ENCODE results near the gene RGS6. TPM values are rescaled to one million over a fixed set of nuclear protein-coding genes. Genes with fewer than 3 reads are reported as not detected.

RGS6 gene
- total RNA-seq, 1 donor from 2014 or later, result 2.0 TPM

GRCh38 chr14:72291908-72292688, 359.9 kb downstream of the RGS6 start:
- Mint-ChIP-seq H3K36me3 (no peaks in the 10 kb centered on the region), H3K27ac (no peak overlapping the region), H3K9me3 (peaks cover 6% of the 10 kb centered on the region), H3K4me1 (no peaks in the 10 kb centered on the region), H3K27me3 (ENCODE audit: low read depth) (peaks cover 20% of the 10 kb centered on the region), H3K4me3 (no peak overlapping the region)
- no peak for DNase-seq (ENCODE audit: low spot score in 2 of 2, unreplicated experiment in 2 of 2)
- TF ChIP-seq, protein P1, sequence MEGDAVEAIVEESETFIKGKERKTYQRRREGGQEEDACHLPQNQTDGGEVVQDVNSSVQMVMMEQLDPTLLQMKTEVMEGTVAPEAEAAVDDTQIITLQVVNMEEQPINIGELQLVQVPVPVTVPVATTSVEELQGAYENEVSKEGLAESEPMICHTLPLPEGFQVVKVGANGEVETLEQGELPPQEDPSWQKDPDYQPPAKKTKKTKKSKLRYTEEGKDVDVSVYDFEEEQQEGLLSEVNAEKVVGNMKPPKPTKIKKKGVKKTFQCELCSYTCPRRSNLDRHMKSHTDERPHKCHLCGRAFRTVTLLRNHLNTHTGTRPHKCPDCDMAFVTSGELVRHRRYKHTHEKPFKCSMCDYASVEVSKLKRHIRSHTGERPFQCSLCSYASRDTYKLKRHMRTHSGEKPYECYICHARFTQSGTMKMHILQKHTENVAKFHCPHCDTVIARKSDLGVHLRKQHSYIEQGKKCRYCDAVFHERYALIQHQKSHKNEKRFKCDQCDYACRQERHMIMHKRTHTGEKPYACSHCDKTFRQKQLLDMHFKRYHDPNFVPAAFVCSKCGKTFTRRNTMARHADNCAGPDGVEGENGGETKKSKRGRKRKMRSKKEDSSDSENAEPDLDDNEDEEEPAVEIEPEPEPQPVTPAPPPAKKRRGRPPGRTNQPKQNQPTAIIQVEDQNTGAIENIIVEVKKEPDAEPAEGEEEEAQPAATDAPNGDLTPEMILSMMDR (IDR thresholded peaks at IDR 0.05; ENCODE audit: unreplicated experiment), result peak; percentile 66

DNA sequence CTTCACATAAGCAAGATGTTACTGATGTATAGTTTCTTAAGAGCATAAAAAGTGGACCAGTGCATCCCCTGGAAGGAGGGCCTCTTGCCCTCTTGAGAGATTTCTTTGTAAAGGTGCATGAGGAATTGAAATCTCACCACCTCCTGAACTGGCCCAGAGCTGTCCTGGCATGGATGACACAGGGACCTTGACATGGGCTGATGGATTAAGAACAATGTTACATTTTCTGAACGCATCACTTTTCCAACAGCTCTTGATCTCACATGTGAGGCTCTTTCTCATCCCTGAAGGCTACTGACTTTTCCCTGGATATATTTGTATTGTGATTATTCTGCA, 360.4 kb downstream of the RGS6 start:
- TF ChIP-seq, protein P1 (IDR thresholded peaks at IDR 0.05; ENCODE audit: unreplicated experiment), result no peak
- Mint-ChIP-seq H3K27ac (no peak overlapping the region), H3K36me3 (no peaks in the 10 kb centered on the region), H3K27me3 (ENCODE audit: low read depth) (peaks cover 20% of the 10 kb centered on the region), H3K4me1 (no peaks in the 10 kb centered on the region), H3K9me3 (peaks cover 4% of the 10 kb centered on the region), H3K4me3 (no peak overlapping the region)
- DNase-seq (ENCODE audit: low spot score in 2 of 2, unreplicated experiment in 2 of 2), result no peak

GRCh38 chr14:72301352-72301751, 369.1 kb downstream of the RGS6 start:
- Mint-ChIP-seq H3K27ac (no peak overlapping the region), H3K36me3 (peaks cover under 1% of the 10 kb centered on the region), H3K4me1 (no peaks in the 10 kb centered on the region), H3K27me3 (ENCODE audit: low read depth) (peaks cover 6% of the 10 kb centered on the region), H3K4me3 (no peak overlapping the region), H3K9me3 (peaks cover 39% of the 10 kb centered on the region)
- TF ChIP-seq, protein P1 (IDR thresholded peaks at IDR 0.05; ENCODE audit: unreplicated experiment), result no peak
- DNase-seq (ENCODE audit: low spot score in 2 of 2, unreplicated experiment in 2 of 2), result no peak

- H3K4me1 Mint-ChIP-seq, result peaks cover 2% of the 10 kb centered on the region
Measured at GRCh38 chr14:72303930-72304329, 371.7 kb downstream of the RGS6 start.

GRCh38 chr14:72305561-72305960, 373.3 kb downstream of the RGS6 start:
- H3K4me1 Mint-ChIP-seq, result peaks cover 14% of the 10 kb centered on the region

More at GRCh38 chr14:72303930-72304329, 371.7 kb downstream of the RGS6 start:
- TF ChIP-seq, protein P1 (IDR thresholded peaks at IDR 0.05; ENCODE audit: unreplicated experiment), result no peak
- DNase-seq (ENCODE audit: low spot score in 2 of 2, unreplicated experiment in 2 of 2), result no peak
- Mint-ChIP-seq H3K9me3 (peaks cover 41% of the 10 kb centered on the region), H3K4me3 (no peak overlapping the region), H3K36me3 (peaks cover 2% of the 10 kb centered on the region), H3K27me3 (ENCODE audit: low read depth) (peaks cover 6% of the 10 kb centered on the region), H3K27ac (no peak overlapping the region)

More at GRCh38 chr14:72305561-72305960, 373.3 kb downstream of the RGS6 start:
- peaks cover 2% of the 10 kb centered on the region for H3K36me3 Mint-ChIP-seq
- no peak overlapping the region for H3K4me3 Mint-ChIP-seq
- H3K9me3 Mint-ChIP-seq, result peaks cover 40% of the 10 kb centered on the region
- peaks cover 2% of the 10 kb centered on the region for H3K27me3 Mint-ChIP-seq (ENCODE audit: low read depth)
- H3K27ac Mint-ChIP-seq, result no peak overlapping the region
- DNase-seq (ENCODE audit: low spot score in 2 of 2, unreplicated experiment in 2 of 2), result no peak
- TF ChIP-seq, protein P1 (IDR thresholded peaks at IDR 0.05; ENCODE audit: unreplicated experiment), result no peak
